Activated CD8-positive, alpha-beta memory T cell treated with anti-CD3 and anti-CD28 coated beads, Interleukin-2, amount 50 U/mL, for 24 hours (primary cell): Measurements from ENCODE around the gene NTM.

Source experiments
- DNase-seq: peaks from one replicate; pipeline ENCODE4 v3.0.0-alpha.2; 2020; ENCODE audit errors: extremely low read depth

NTM gene

DNA sequence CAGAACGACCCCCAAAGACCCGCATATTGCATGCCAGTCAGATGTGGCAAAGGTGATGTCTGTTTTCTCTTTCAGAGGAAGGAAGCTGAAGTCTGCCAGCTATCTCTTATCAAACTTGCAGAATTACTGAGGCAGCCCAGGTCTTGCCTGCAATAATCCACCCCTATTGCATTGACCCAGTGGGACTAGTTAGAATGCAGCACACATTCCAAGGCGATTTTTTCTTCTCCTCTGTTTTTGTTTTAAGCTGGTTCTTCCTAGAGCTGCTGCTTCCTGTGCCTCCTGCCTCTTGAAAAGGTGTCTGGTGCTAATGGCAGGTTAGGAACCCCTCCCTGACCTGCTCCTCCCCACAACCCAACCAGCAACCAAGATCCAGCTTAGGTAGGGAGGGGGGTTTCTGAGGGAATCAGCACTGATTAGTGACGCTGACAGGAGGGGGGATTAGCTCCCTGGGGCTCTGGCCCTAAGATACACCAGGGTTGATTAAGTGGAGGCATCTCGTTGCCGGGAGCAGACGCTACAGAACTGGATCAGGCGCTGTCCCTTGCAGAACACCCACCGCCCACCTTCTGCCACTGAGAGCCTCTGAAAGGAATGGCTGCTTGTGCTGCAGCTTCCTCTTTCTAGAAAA lies 2.8 kb downstream of the NTM start:
- no peak for DNase-seq

GRCh38 chr11:131373756-131374155 lies 3.3 kb downstream of the NTM start:
- no peak for DNase-seq

GRCh38 chr11:131375421-131375820 lies 5.0 kb downstream of the NTM start:
- no peak for DNase-seq

- no peak for DNase-seq
Measured at GRCh38 chr11:131375915-131376314, 5.5 kb downstream of the NTM start.

- DNase-seq = no peak
Measured at GRCh38 chr11:131378931-131379330, 8.5 kb downstream of the NTM start.

GRCh38 chr11:131385763-131386390 lies 15.5 kb downstream of the NTM start:
- DNase-seq = no peak

DNA sequence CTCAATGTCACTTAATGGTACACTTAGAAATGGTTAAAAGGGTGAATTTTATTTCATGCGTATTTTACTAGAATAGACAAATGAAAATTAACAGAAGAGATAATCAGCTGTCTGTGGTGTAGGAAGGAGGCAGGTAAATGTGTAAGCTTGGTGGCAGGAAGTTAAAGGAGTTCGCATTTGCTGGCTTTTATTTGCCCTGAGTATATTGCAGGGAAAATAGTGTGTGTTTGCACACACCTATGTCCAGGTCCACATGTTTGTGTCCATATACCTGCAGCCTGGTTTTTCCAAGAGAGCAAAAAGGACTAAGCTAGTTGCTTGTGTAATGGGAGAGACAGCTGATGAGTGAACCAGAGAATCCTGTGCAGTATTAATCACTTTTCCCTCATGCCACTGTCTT lies 16.0 kb downstream of the NTM start:
- DNase-seq = no peak

GRCh38 chr11:131388030-131388429 lies 17.6 kb downstream of the NTM start:
- no peak for DNase-seq

- DNase-seq = no peak
Measured at GRCh38 chr11:131389582-131389981, 19.2 kb downstream of the NTM start.

- DNase-seq = no peak
Measured at GRCh38 chr11:131391176-131391575, 20.8 kb downstream of the NTM start.

- no peak for DNase-seq
Measured at GRCh38 chr11:131392528-131393255, 22.3 kb downstream of the NTM start.

- no peak for DNase-seq
Measured at GRCh38 chr11:131393691-131394090, 23.3 kb downstream of the NTM start.

- DNase-seq = no peak
Measured at GRCh38 chr11:131397675-131398074, 27.3 kb downstream of the NTM start.

DNA sequence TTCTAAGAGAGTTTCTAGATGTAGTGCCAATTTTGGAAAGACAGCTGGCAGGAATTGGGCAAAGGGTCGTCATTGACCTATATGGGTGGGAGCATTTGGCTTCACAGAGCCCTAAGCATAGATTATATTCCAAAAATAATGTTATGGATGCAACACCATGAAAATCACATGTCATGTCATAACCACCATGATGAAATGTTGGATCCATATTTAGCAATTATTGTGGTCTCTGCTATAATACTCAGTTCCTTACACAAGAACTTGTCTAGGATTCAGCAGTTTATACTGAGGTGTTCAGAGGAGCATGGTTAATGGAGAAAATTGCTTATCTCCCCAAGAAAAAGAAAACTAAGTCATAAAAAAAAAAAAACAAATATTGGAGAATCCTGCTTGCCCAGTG lies 31.6 kb downstream of the NTM start:
- DNase-seq = no peak

GRCh38 chr11:131404010-131404409 lies 33.6 kb downstream of the NTM start:
- no peak for DNase-seq

DNA sequence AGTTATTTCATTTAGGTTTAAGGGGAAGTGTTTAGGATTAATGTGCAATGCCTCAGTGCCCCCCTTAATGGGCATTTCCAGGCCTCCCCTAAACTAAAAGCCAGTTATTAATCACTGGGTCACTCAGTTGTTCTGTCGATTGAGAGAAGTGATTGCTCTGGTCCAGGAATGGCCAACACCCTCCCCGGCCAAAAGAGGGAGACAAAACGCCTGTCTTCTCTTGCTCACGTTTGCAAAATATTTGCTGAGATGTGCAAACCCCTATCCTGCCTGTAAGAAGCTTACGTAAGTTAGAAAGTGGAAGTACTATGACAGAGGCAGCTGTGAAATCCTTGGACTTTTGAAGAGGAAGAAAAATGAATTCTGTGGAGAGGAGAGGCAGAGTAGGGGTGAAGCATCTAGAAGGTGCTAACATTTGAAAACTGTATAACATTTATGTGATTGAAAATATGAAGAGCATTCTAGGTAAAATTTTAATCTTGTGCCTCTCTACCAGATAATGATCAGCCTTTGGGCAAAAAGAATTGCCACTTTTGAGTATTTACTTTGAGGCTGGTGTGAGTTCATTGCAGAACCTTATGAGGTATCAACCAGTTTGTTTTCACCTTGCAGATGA lies 37.7 kb downstream of the NTM start:
- no peak for DNase-seq

GRCh38 chr11:131409345-131409744 lies 38.9 kb downstream of the NTM start:
- DNase-seq = no peak

GRCh38 chr11:131411636-131412035 lies 41.2 kb downstream of the NTM start:
- DNase-seq = no peak

DNA sequence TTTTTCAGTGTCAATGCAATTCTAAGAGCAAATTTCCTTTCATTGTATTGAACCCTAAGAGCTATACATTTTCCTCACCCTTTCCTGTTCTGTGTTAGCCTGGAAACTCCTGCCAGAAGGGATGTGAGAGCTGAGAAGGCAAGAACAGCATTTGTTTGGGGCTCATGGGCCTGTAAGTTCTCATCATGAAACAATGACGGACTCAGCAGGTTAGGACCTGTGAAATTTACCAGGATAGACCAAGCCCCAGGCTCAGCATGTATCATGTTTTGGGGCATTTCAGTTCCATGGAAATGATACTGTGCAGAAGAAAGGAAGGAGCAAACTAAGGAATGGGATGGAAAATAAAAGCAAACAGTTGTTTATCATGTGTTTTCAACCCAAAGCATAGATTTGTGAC lies 41.6 kb downstream of the NTM start:
- no peak for DNase-seq

GRCh38 chr11:131413217-131413616 lies 42.8 kb downstream of the NTM start:
- no peak for DNase-seq

DNA sequence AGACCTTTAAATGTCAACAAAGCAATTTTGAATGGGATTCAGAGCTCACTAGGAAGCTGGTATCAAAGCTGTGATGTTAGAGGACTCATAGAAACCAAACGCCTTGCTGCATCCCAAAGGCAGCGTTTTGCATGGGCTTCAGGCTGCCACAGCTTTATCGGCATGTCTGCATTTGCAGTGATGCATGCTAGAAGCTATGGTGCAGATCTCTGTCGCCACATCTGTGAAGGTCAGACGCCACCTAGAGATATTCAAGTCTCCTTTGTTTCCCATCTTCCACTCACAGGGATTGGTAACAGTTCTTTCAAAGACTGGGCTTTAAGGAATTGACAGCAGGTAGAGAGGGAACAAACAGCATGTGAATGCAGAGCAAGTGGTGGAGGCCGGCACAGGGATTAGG lies 47.8 kb downstream of the NTM start:
- no peak for DNase-seq

- DNase-seq = no peak
Measured at GRCh38 chr11:131421066-131421855, 50.8 kb downstream of the NTM start.
